GM19193 (cell line): ENCODE results near the gene GOLGA6L26.
"Not testable (repeated sequence)": the region's sequence is repeated elsewhere in the genome, so short reads cannot be mapped to it uniquely, and the experiment has no call there.

ENCODE experiments used
- POLR2A ChIP-seq: IDR thresholded peaks from 4 replicates; pipeline ENCODE4 v1.6.1; 2011; ENCODE audit not compliant: insufficient read depth, insufficient read length; ENCODE audit errors: extremely low read depth

GOLGA6L26 gene

GRCh38 chr15:23334096-23334495 lies at the start of gene GOLGA6L26:
TSS of gene GOLGA6L26 (minus strand) at chr15:23334196. CDS start at chr15:23334135, 61 bp downstream.
- TF ChIP-seq POLR2A = not testable (repeated sequence)

GRCh38 chr15:23372284-23372683 lies 38.3 kb upstream of the GOLGA6L26 start:
- no peak for TF ChIP-seq POLR2A

GRCh38 chr15:23370578-23370977 lies 36.6 kb upstream of the GOLGA6L26 start:
- TF ChIP-seq POLR2A = no peak

- not testable (repeated sequence) for TF ChIP-seq POLR2A
Observed at GRCh38 chr15:23354448-23354847, 20.5 kb upstream of the GOLGA6L26 start, which contains the start of gene GOLGA8S. TSS of gene GOLGA8S (plus strand) at chr15:23354748. CDS start at chr15:23354810, 62 bp downstream.

- TF ChIP-seq POLR2A = peak; percentile 24
Observed at GRCh38 chr15:23303654-23304053, 30.3 kb downstream of the GOLGA6L26 start.
